SK-N-SH (cell line): ENCODE results near the gene UMODL1. TPM values are rescaled to one million over a fixed set of nuclear protein-coding genes. Genes with fewer than 3 reads are reported as not detected.
A peak's percentile ranks its signal among the peaks of the same experiment; 100 is the strongest.

ENCODE experiments used
- CTCF ChIA-PET: fragments of 300-600, 350-600 bp; formaldehyde crosslinking; extraction: SDS; loops from one replicate; lab custom pipeline; 2021; lab: Yijun Ruan, JAX
- POLR2A ChIA-PET: fragments of 350-600 bp; sonication (Branson Sonifier 250); formaldehyde crosslinking; extraction: SDS; loops from one replicate; lab custom pipeline; 2020; ENCODE audit warnings: antibody characterized with exemption, inconsistent platforms; lab: Yijun Ruan, JAX
- DNase-seq: peaks from one replicate; pipeline ENCODE4 v3.0.0; 2012
- H2AFZ ChIP-seq: fragments of 200-600 bp; sonication (generic); 2 replicates; pipeline ENCODE4 v1.8.1; 2016; ENCODE audit warnings: antibody characterized with exemption, mild to moderate bottlenecking, low read depth
- H3F3A ChIP-seq: fragments of 200-600 bp; sonication (generic); replicated peaks from 2 replicates; pipeline ENCODE3; 2016; ENCODE audit warnings: antibody characterized with exemption, mild to moderate bottlenecking; ENCODE audit not compliant: insufficient read depth
- H3K27ac ChIP-seq, 2 experiments: fragments of 200-500 bp in 1 of 2; fragments of 200-600 bp in 1 of 2; sonication (Bioruptor generic) in 1 of 2; sonication (generic), shearing (Covaris generic) in 1 of 2; 2 replicates each; pipeline versions ENCODE4 v1.5.1 to v1.6.1; 2014 to 2016; ENCODE audit warnings: low read depth in 2 of 2, inconsistent platforms in 1 of 2, low read length in 1 of 2, mild to moderate bottlenecking in 1 of 2, mixed read lengths in 1 of 2
- H3K27me3 ChIP-seq: fragments of 200-600 bp; sonication (generic), shearing (Covaris generic); 2 replicates; pipeline ENCODE4 v1.6.1; 2016; ENCODE audit warnings: mixed run types; ENCODE audit not compliant: insufficient read depth
- H3K36me3 ChIP-seq, 2 experiments: fragments of 200-500 bp in 1 of 2; fragments of 200-600 bp in 1 of 2; sonication (Bioruptor generic) in 1 of 2; sonication (generic) in 1 of 2; replicated peaks in 1 of 2; 2 replicates each; pipeline versions ENCODE3 to v1.5.1; 2014 to 2016; ENCODE audit warnings: low read length in 1 of 2, mild to moderate bottlenecking in 1 of 2; ENCODE audit not compliant: insufficient read depth in 2 of 2, control insufficient read depth in 1 of 2
- H3K4me1 ChIP-seq, 2 experiments: fragments of 200-500 bp in 1 of 2; fragments of 200-600 bp in 1 of 2; sonication (Bioruptor generic) in 1 of 2; sonication (generic), shearing (Covaris generic) in 1 of 2; 2 replicates each; pipeline versions ENCODE4 v1.5.1 to v1.6.1; 2014 to 2016; ENCODE audit warnings: low read depth in 1 of 2, low read length in 1 of 2, mixed run types in 1 of 2; ENCODE audit not compliant: insufficient read depth in 2 of 2, control insufficient read depth in 1 of 2
- H3K4me2 ChIP-seq: fragments of 200-600 bp; sonication (generic), shearing (Covaris generic); 2 replicates; pipeline ENCODE4 v1.6.1; 2017; ENCODE audit warnings: mixed run types
- H3K4me3 ChIP-seq, 2 experiments: fragments of 200-500 bp in 1 of 2; fragments of 200-600 bp in 1 of 2; sonication (Bioruptor generic) in 1 of 2; sonication (generic), shearing (Covaris generic) in 1 of 2; 2 replicates each; pipeline versions ENCODE4 v1.5.1 to v1.8.1; 2014 to 2016; ENCODE audit warnings: low read depth in 2 of 2, inconsistent platforms in 1 of 2, low read length in 1 of 2, mild to moderate bottlenecking in 1 of 2, mixed read lengths in 1 of 2, moderate library complexity in 1 of 2
- H3K79me2 ChIP-seq: fragments of 200-600 bp; sonication (generic); 2 replicates; pipeline ENCODE4 v1.8.1; 2017; ENCODE audit warnings: mild to moderate bottlenecking; ENCODE audit not compliant: insufficient read depth
- H3K9ac ChIP-seq: fragments of 200-600 bp; sonication (generic); 2 replicates; pipeline ENCODE4 v1.6.1; 2017; ENCODE audit warnings: mixed run types
- H3K9me2 ChIP-seq: fragments of 200-600 bp; sonication (generic); 2 replicates; pipeline ENCODE4 v1.6.1; 2017; ENCODE audit warnings: mixed run types
- H3K9me3 ChIP-seq: fragments of 200-600 bp; sonication (generic); 2 replicates; pipeline ENCODE4 v1.6.1; 2017; ENCODE audit warnings: mixed run types, mild to moderate bottlenecking, moderate library complexity
- H4K20me1 ChIP-seq: fragments of 200-600 bp; sonication (generic); 2 replicates; pipeline ENCODE4 v1.6.1; 2017; ENCODE audit warnings: mild to moderate bottlenecking, mixed run types; ENCODE audit not compliant: insufficient read depth
- CTCF ChIP-seq: fragments of 200-600 bp; sonication (generic); IDR thresholded peaks from 2 replicates; pipeline ENCODE4 v1.6.1; 2017; ENCODE audit warnings: antibody characterized with exemption, mild to moderate bottlenecking, moderate library complexity
- ELF1 ChIP-seq: IDR thresholded peaks from 2 replicates; pipeline ENCODE4 v1.4.0; 2012
- FOXJ3 ChIP-seq: sonication (generic); formaldehyde crosslinking; IDR thresholded peaks from 2 replicates; pipeline ENCODE4 v1.5.1; 2020; ENCODE audit warnings: mild to moderate bottlenecking, missing genetic modification reagents
- IRF3 ChIP-seq: fragments of 150-350 bp; IDR thresholded peaks from 2 replicates; pipeline ENCODE4 v1.6.1; 2016; ENCODE audit warnings: mild to moderate bottlenecking, low read depth, low read length
- MXI1 ChIP-seq: IDR thresholded peaks from 2 replicates; pipeline ENCODE4 v1.6.1; 2012; ENCODE audit warnings: mild to moderate bottlenecking, low read depth, low read length, improper control_type of control experiment
- RCOR1 ChIP-seq: fragments of 150-350 bp; IDR thresholded peaks from 2 replicates; pipeline ENCODE4 v1.6.1; 2017; ENCODE audit warnings: antibody characterized with exemption, low read length
- RXRA ChIP-seq: IDR thresholded peaks from 2 replicates; pipeline ENCODE4 v1.4.0; 2012; ENCODE audit warnings: low read depth, mild to moderate bottlenecking, borderline replicate concordance
- SIN3A ChIP-seq: IDR thresholded peaks from 2 replicates; pipeline ENCODE4 v1.6.1; 2012; ENCODE audit warnings: low read depth, mild to moderate bottlenecking, low read length, moderate library complexity, borderline replicate concordance
- SMC3 ChIP-seq: IDR thresholded peaks from 2 replicates; pipeline ENCODE4 v1.6.1; 2012; ENCODE audit warnings: low read depth, low read length, improper control_type of control experiment
- USF1 ChIP-seq: IDR thresholded peaks from 2 replicates; pipeline ENCODE4 v1.4.0; 2012; ENCODE audit warnings: low read depth, borderline replicate concordance
- YY1 ChIP-seq: IDR thresholded peaks from 2 replicates; pipeline ENCODE4 v1.4.0; 2012; ENCODE audit warnings: low read depth, mild to moderate bottlenecking
- ZBTB33 ChIP-seq: IDR thresholded peaks from 2 replicates; pipeline ENCODE4 v1.4.0; 2012; ENCODE audit warnings: low read depth, borderline replicate concordance
- WGBS: methylation state at CpG from one replicate; pipeline ENCODE4 v1.1.6; 2017; ENCODE audit warnings: low lambda C conversion rate; 5-methylcytosine and 5-hydroxymethylcytosine counted together
- polyA plus RNA-seq, 3 experiments: library from polyadenylated mRNA; depleted of rRNA; stranded (reverse); fragments of >200 nt; gene quantifications; 2 replicates each; pipeline ENCODE4 v1.2.3, GENCODE V29; 2012

The UMODL1 gene
- polyA plus RNA-seq, 1 of the 3 experiments (the other 2 are of a cell fraction): not detected

- no peaks in the 10 kb centered on the region for H3K79me2 ChIP-seq
- no peak overlapping the region for H3K4me2 ChIP-seq
- H3K27me3 ChIP-seq: no peaks in the 10 kb centered on the region; the same call in 1 of the 2 replicates
- no peak overlapping the region for H3K27ac ChIP-seq
- POLR2A ChIA-PET: no interaction called here
- DNase-seq: peak; percentile 46
- H3K9me2 ChIP-seq: no peaks in the 10 kb centered on the region
- H3K36me3 ChIP-seq: no peaks in the 10 kb centered on the region
- no peaks in the 10 kb centered on the region for H3K9me3 ChIP-seq
- no peak overlapping the region for H3K4me3 ChIP-seq
- peaks cover 0 to 9% of the 10 kb centered on the region in 2 experiments; a peak in 2 of 4 replicates for H3K4me1 ChIP-seq
- TF ChIP-seq YY1 (no peak), RCOR1 (no peak), FOXJ3 (no peak), IRF3 (no peak), USF1 (no peak), CTCF (no peak)
- H3K9ac ChIP-seq: no peak overlapping the region
- no peak overlapping the region for H2AFZ ChIP-seq
- no peaks in the 10 kb centered on the region for H4K20me1 ChIP-seq
- CTCF ChIA-PET: no interaction called here
- H3F3A ChIP-seq: no peaks in the 10 kb centered on the region
- WGBS: 71% methylated on average over 15 of the region's 15 CpGs
Observed at GRCh38 chr21:42161956-42162681, 91.0 kb downstream of the UMODL1 start.

- TF ChIP-seq SMC3: no peak
- TF ChIP-seq SIN3A: no peak
- no peak for TF ChIP-seq ZBTB33
- TF ChIP-seq RXRA: no peak
- no peak for TF ChIP-seq MXI1
- TF ChIP-seq ELF1: no peak
- Histone ChIP-seq H3K79me2 (no peaks in the 10 kb centered on the region), H3K9ac (no peak overlapping the region), H3K9me2 (no peaks in the 10 kb centered on the region), H3K4me1 (peaks cover 0 to under 1% of the 10 kb centered on the region in 2 experiments; a peak in 1 of 4 replicates), H3K27me3 (no peaks in the 10 kb centered on the region), H3K4me2 (no peak overlapping the region), H3K36me3 (no peaks in the 10 kb centered on the region), H3K4me3 (no peak overlapping the region), H3K9me3 (no peaks in the 10 kb centered on the region), H4K20me1 (no peaks in the 10 kb centered on the region), H3K27ac (no peak overlapping the region), H2AFZ (no peak overlapping the region), H3F3A (no peaks in the 10 kb centered on the region)
- no peak for DNase-seq
- ChIA-PET POLR2A (no interaction called here), CTCF (interaction anchor here (1.2 to 1.8 kb wide), 2 partner anchors 18 to 19 kb away, joined by 5 to 10 read pairs; no protein-coding TSS in a partner anchor)
- 63% methylated on average over 8 of the region's 9 CpGs for WGBS
Observed at GRCh38 chr21:42162831-42163510, 91.9 kb downstream of the UMODL1 start.
